ENCODE results near the gene NEDD8. TPM values are rescaled to one million over a fixed set of nuclear protein-coding genes. Genes with fewer than 3 reads are reported as not detected.

Gene NEDD8
- total RNA-seq, 1 donor from 2014 or later: 251 TPM

DNA sequence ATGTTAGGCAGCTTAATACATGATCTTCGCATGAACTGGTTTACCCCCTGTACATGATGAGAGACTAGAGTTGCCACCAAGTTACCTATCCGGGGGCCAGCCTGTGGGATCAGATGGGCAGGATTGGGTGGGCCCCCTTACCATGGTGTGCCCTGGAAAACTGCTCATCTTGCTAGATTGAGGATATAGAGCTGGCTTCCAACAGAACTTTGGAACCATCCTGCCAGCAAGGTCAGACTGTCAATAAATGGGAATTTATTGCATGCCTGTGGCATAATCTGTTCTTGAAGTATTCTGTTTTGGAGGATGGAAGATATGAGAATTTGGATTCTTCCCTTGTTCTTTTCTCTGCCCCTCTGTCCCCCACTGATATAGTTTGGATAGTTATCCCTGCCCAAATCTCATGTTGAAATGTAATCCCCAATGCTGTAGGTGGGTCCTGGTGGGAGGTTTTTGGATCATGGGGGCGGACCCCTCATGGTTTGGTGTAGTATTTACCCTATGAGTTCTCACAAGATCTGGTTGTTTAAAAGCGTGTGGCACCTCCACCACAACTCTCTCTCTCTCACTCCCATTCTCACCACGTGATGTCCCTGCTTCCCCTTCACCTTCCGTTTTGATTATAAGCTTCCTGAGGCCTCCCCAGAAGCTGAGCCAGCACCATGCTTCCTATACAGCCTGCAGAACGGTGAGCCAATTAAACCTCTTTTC, 33.2 kb downstream of the NEDD8 start:
- no peak overlapping the region for H2AFZ ChIP-seq (ENCODE audit: low read depth, low read length)
- H3K4me1 ChIP-seq (ENCODE audit: insufficient read depth, low read length): peaks cover 5% of the 10 kb centered on the region
- H3K79me2 ChIP-seq (ENCODE audit: insufficient read depth, low read length): peaks cover 38% of the 10 kb centered on the region
- Mint-ChIP-seq H3K27me3 (ENCODE audit: low read depth, unreplicated experiment) (no peaks in the 10 kb centered on the region), H3K4me3 (ENCODE audit: unreplicated experiment) (no peak overlapping the region), H3K9me3 (ENCODE audit: unreplicated experiment) (peaks cover 9% of the 10 kb centered on the region), H3K4me1 (ENCODE audit: low read depth, unreplicated experiment) (peaks cover 16% of the 10 kb centered on the region), H3K36me3 (ENCODE audit: low read depth, unreplicated experiment) (peaks cover 28% of the 10 kb centered on the region), H3K27ac (ENCODE audit: unreplicated experiment) (no peak overlapping the region)
- H3K27ac ChIP-seq (ENCODE audit: low read depth, low read length): no peak overlapping the region
- H3K9ac ChIP-seq (ENCODE audit: low read length): no peak overlapping the region
- H3K4me2 ChIP-seq (ENCODE audit: low read length): no peak overlapping the region
- DNase-seq (ENCODE audit: low read depth) (no peak), FAIRE-seq (no peak)
- H3K4me3 ChIP-seq (ENCODE audit: insufficient read depth, low read depth, low read length): no peak overlapping the region
- peaks cover 2% of the 10 kb centered on the region for H3K9me3 ChIP-seq (ENCODE audit: insufficient read depth, low read depth, low read length)
- no peaks in the 10 kb centered on the region for H3K27me3 ChIP-seq (ENCODE audit: insufficient read depth, low read length)
- H4K20me1 ChIP-seq (ENCODE audit: insufficient read depth, low read length): peaks cover 5% of the 10 kb centered on the region
- peaks cover 3% of the 10 kb centered on the region for H3K36me3 ChIP-seq (ENCODE audit: insufficient read depth, low read length)
- no peak for TF ChIP-seq EZH2 (IDR thresholded peaks at IDR 0.05; ENCODE audit: insufficient read depth, low read length)
- TF ChIP-seq, protein P1, sequence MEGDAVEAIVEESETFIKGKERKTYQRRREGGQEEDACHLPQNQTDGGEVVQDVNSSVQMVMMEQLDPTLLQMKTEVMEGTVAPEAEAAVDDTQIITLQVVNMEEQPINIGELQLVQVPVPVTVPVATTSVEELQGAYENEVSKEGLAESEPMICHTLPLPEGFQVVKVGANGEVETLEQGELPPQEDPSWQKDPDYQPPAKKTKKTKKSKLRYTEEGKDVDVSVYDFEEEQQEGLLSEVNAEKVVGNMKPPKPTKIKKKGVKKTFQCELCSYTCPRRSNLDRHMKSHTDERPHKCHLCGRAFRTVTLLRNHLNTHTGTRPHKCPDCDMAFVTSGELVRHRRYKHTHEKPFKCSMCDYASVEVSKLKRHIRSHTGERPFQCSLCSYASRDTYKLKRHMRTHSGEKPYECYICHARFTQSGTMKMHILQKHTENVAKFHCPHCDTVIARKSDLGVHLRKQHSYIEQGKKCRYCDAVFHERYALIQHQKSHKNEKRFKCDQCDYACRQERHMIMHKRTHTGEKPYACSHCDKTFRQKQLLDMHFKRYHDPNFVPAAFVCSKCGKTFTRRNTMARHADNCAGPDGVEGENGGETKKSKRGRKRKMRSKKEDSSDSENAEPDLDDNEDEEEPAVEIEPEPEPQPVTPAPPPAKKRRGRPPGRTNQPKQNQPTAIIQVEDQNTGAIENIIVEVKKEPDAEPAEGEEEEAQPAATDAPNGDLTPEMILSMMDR (IDR thresholded peaks at IDR 0.05; ENCODE audit: insufficient read depth, low read depth, low read length): no peak

DNA sequence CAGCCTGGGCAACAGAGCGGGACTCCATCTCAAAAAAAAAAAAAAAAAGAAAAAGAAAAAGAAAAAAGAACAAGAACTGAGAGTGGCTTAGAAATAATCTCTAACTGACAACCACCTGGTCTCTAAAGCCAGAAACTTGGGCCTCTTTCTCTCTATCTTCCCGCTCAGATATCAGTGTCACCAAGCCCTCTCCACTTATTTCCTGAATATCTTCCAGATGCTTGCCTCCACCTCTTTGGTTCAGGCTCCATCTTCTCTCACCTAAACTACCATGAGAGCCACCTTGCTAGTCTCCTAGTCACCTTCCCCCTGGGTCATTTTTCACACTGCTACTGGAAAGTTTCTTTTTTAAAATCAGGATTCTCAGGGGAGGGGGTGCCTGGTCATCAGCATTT, 35.1 kb downstream of the NEDD8 start:
- H3K4me1 Mint-ChIP-seq (ENCODE audit: low read depth, unreplicated experiment): peaks cover 16% of the 10 kb centered on the region
- H3K9me3 Mint-ChIP-seq (ENCODE audit: unreplicated experiment): peaks cover 4% of the 10 kb centered on the region
- no peak for FAIRE-seq
- H3K4me1 ChIP-seq (ENCODE audit: insufficient read depth, low read length): peaks cover 5% of the 10 kb centered on the region
- H3K9me3 ChIP-seq (ENCODE audit: insufficient read depth, low read depth, low read length): peaks cover 2% of the 10 kb centered on the region
- H3K9ac ChIP-seq (ENCODE audit: low read length): no peak overlapping the region
- H3K27me3 Mint-ChIP-seq (ENCODE audit: low read depth, unreplicated experiment): no peaks in the 10 kb centered on the region
- H3K36me3 ChIP-seq (ENCODE audit: insufficient read depth, low read length): peaks cover 15% of the 10 kb centered on the region
- peaks cover 27% of the 10 kb centered on the region for H3K36me3 Mint-ChIP-seq (ENCODE audit: low read depth, unreplicated experiment)
- H3K4me3 Mint-ChIP-seq (ENCODE audit: unreplicated experiment): peak overlapping the region; percentile 96
- peak overlapping the region; percentile 35 for H3K27ac Mint-ChIP-seq (ENCODE audit: unreplicated experiment)
- DNase-seq (ENCODE audit: low read depth): no peak
- no peaks in the 10 kb centered on the region for H3K27me3 ChIP-seq (ENCODE audit: insufficient read depth, low read length)
- H3K4me2 ChIP-seq (ENCODE audit: low read length): peak overlapping the region; percentile 95
- H4K20me1 ChIP-seq (ENCODE audit: insufficient read depth, low read length): peaks cover 5% of the 10 kb centered on the region
- H2AFZ ChIP-seq (ENCODE audit: low read depth, low read length): no peak overlapping the region
- peaks cover 51% of the 10 kb centered on the region for H3K79me2 ChIP-seq (ENCODE audit: insufficient read depth, low read length)
- TF ChIP-seq, protein P1 (IDR thresholded peaks at IDR 0.05; ENCODE audit: insufficient read depth, low read depth, low read length): no peak
- TF ChIP-seq EZH2 (IDR thresholded peaks at IDR 0.05; ENCODE audit: insufficient read depth, low read length): no peak
- no peak overlapping the region for H3K27ac ChIP-seq (ENCODE audit: low read depth, low read length)
- H3K4me3 ChIP-seq (ENCODE audit: insufficient read depth, low read depth, low read length): no peak overlapping the region

Data from astrocyte (in vitro differentiated cells and primary cell).